ENCODE data around the gene EIF3J.

- TF ChIP-seq EZH2 (IDR thresholded peaks at IDR 0.05; ENCODE audit: insufficient read depth, poor library complexity, severe bottlenecking) (no peak), EZH2phosphoT487 (IDR thresholded peaks at IDR 0.05; ENCODE audit: insufficient read depth, low read depth) (no peak)
Observed at GRCh38 chr15:44588541-44588940, 51.6 kb downstream of the EIF3J start.

Data from GM23248 (cell line).